ENCODE measurements around the gene CXCL10. TPM values are rescaled to one million over a fixed set of nuclear protein-coding genes. Genes with fewer than 3 reads are reported as not detected.
A peak's percentile ranks its signal among the peaks of the same experiment; 100 is the strongest.
"Not testable (repeated sequence)": the region's sequence is repeated elsewhere in the genome, so short reads cannot be mapped to it uniquely, and the experiment has no call there.

CXCL10 gene
- total and polyA plus RNA-seq, 5 experiments from 2014 or later, result not detected

- H3K36me3 Mint-ChIP-seq, DNase-seq, H3K4me3 Mint-ChIP-seq, H3K9me3 Mint-ChIP-seq, POLR2A ChIA-PET, H3K4me1 Mint-ChIP-seq, ATAC-seq, H3K27ac Mint-ChIP-seq: not testable (repeated sequence)
- peaks cover 1 to 16% (median 5%) of the 10 kb centered on the region in 5 donors for H3K27me3 Mint-ChIP-seq
Observed at GRCh38 chr4:76050560-76051050, 27.3 kb upstream of the CXCL10 start.

GRCh38 chr4:76049860-76050416 lies 26.6 kb upstream of the CXCL10 start:
- DNase-seq, ATAC-seq, H3K27me3 Mint-ChIP-seq, POLR2A ChIA-PET, H3K27ac Mint-ChIP-seq, H3K4me1 Mint-ChIP-seq, H3K9me3 Mint-ChIP-seq, H3K4me3 Mint-ChIP-seq, H3K36me3 Mint-ChIP-seq: not testable (repeated sequence)

GRCh38 chr4:76044686-76045085 lies 21.4 kb upstream of the CXCL10 start:
- H3K9me3 Mint-ChIP-seq, H3K4me1 Mint-ChIP-seq, DNase-seq, ATAC-seq, H3K4me3 Mint-ChIP-seq, POLR2A ChIA-PET, H3K36me3 Mint-ChIP-seq: not testable (repeated sequence)
- Mint-ChIP-seq H3K27me3 (peaks cover 3 to 14% (median 10%) of the 10 kb centered on the region in 5 donors), H3K27ac (peak overlapping the region in 1 of 10 donors; percentile 9)

- H3K4me1 Mint-ChIP-seq, POLR2A ChIA-PET, H3K4me3 Mint-ChIP-seq: not testable (repeated sequence)
Observed at GRCh38 chr4:76043306-76043705, 20.0 kb upstream of the CXCL10 start.

GRCh38 chr4:76042241-76042998 lies 19.1 kb upstream of the CXCL10 start:
- POLR2A ChIA-PET, DNase-seq, H3K4me1 Mint-ChIP-seq, H3K27ac Mint-ChIP-seq, H3K36me3 Mint-ChIP-seq, H3K9me3 Mint-ChIP-seq, ATAC-seq: not testable (repeated sequence)
- H3K27me3 Mint-ChIP-seq, result peaks cover 3 to 10% (median 9%) of the 10 kb centered on the region in 5 donors
- H3K4me3 Mint-ChIP-seq, result peak overlapping the region in 4 of 10 donors; percentile 11 to 68 (median 59)

More at GRCh38 chr4:76043306-76043705, 20.0 kb upstream of the CXCL10 start:
- DNase-seq, H3K27ac Mint-ChIP-seq, H3K36me3 Mint-ChIP-seq, H3K9me3 Mint-ChIP-seq, ATAC-seq: not testable (repeated sequence)
- H3K27me3 Mint-ChIP-seq, result peaks cover 3 to 14% (median 10%) of the 10 kb centered on the region in 5 donors

GRCh38 chr4:76036855-76037254 lies 13.6 kb upstream of the CXCL10 start:
- no peak for ATAC-seq
- Mint-ChIP-seq H3K4me1 (no peaks in the 10 kb centered on the region), H3K27ac (no peak overlapping the region), H3K27me3 (peaks cover 0 to 3% (median 1%) of the 10 kb centered on the region in 5 donors), H3K9me3 (no peaks in the 10 kb centered on the region), H3K4me3 (no peak overlapping the region), H3K36me3 (no peaks in the 10 kb centered on the region)
- POLR2A ChIA-PET, result no interaction called here
- no peak for DNase-seq

- no peaks in the 10 kb centered on the region for H3K4me1 Mint-ChIP-seq
- H3K9me3 Mint-ChIP-seq, result no peaks in the 10 kb centered on the region
- no peaks in the 10 kb centered on the region for H3K36me3 Mint-ChIP-seq
- no peak for ATAC-seq
- H3K27ac Mint-ChIP-seq, result no peak within 1 kb of the TSS
- no peak within 1 kb of the TSS for H3K4me3 Mint-ChIP-seq
- POLR2A ChIA-PET, result interaction anchor here (0.6 kb wide), 1 partner anchor 102 kb away, joined by 3 read pairs; no protein-coding TSS in a partner anchor
- H3K27me3 Mint-ChIP-seq, result peaks cover 0 to 2% (median 0%) of the 10 kb centered on the region in 5 donors
- DNase-seq, result no peak
Observed at GRCh38 chr4:76035799-76036380, 12.6 kb upstream of the CXCL10 start, which contains the start of gene CXCL11. Gene CXCL11, minus strand, starts transcription at chr4:76036070. Its CDS starts 83 bp downstream, at chr4:76035987.

- no peaks in the 10 kb centered on the region for H3K36me3 Mint-ChIP-seq
- no peaks in the 10 kb centered on the region for H3K9me3 Mint-ChIP-seq
- no peaks in the 10 kb centered on the region for H3K4me1 Mint-ChIP-seq
- no peak for DNase-seq
- H3K27me3 Mint-ChIP-seq, result no peaks in the 10 kb centered on the region
- H3K27ac Mint-ChIP-seq, result no peak overlapping the region
- POLR2A ChIA-PET, result no interaction called here
- H3K4me3 Mint-ChIP-seq, result no peak overlapping the region
- no peak for ATAC-seq
Observed at GRCh38 chr4:76035141-76035540, 11.8 kb upstream of the CXCL10 start.

- POLR2A ChIA-PET, result no interaction called here
- H3K27ac Mint-ChIP-seq, result no peak overlapping the region
- H3K4me1 Mint-ChIP-seq, result peaks cover 5 to 11% (median 9%) of the 10 kb centered on the region in 4 donors
- ATAC-seq, result no peak
- no peak for DNase-seq
- no peaks in the 10 kb centered on the region for H3K9me3 Mint-ChIP-seq
- H3K36me3 Mint-ChIP-seq, result no peaks in the 10 kb centered on the region
- no peak overlapping the region for H3K4me3 Mint-ChIP-seq
- H3K27me3 Mint-ChIP-seq, result peaks cover 0 to 8% (median 0%) of the 10 kb centered on the region in 5 donors
Observed at GRCh38 chr4:76029300-76029699, 6.0 kb upstream of the CXCL10 start.

GRCh38 chr4:76028350-76028765 lies 5.1 kb upstream of the CXCL10 start:
- no peaks in the 10 kb centered on the region for H3K36me3 Mint-ChIP-seq
- H3K27me3 Mint-ChIP-seq, result peaks cover 0 to 15% (median 2%) of the 10 kb centered on the region in 5 donors
- peak in 1 of 2 donors; percentile 48 for ATAC-seq
- peaks cover 7 to 20% (median 13%) of the 10 kb centered on the region in 4 donors for H3K4me1 Mint-ChIP-seq
- H3K9me3 Mint-ChIP-seq, result no peaks in the 10 kb centered on the region
- H3K27ac Mint-ChIP-seq, result peak overlapping the region in 7 of 10 donors; percentile 3 to 71 (median 38)
- POLR2A ChIA-PET, result no interaction called here
- DNase-seq, result peak in 2 of 10 donors; percentile 30 to 31
- peak overlapping the region; percentile 24 to 80 (median 60) for H3K4me3 Mint-ChIP-seq

- POLR2A ChIA-PET, result no interaction called here
- H3K4me3 Mint-ChIP-seq, result peak overlapping the region in 1 of 10 donors; percentile 15
- H3K27me3 Mint-ChIP-seq, result peaks cover 0 to 15% (median 2%) of the 10 kb centered on the region in 5 donors
- no peak for ATAC-seq
- peaks cover 7 to 22% (median 13%) of the 10 kb centered on the region in 4 donors for H3K4me1 Mint-ChIP-seq
- no peak overlapping the region for H3K27ac Mint-ChIP-seq
- H3K36me3 Mint-ChIP-seq, result no peaks in the 10 kb centered on the region
- no peaks in the 10 kb centered on the region for H3K9me3 Mint-ChIP-seq
- no peak for DNase-seq
Observed at GRCh38 chr4:76024065-76024464, 768 bp upstream of the CXCL10 start.

GRCh38 chr4:76022677-76023076 lies 620 bp downstream of the CXCL10 start:
- peaks cover 0 to 15% (median 2%) of the 10 kb centered on the region in 5 donors for H3K27me3 Mint-ChIP-seq
- H3K9me3 Mint-ChIP-seq, result no peaks in the 10 kb centered on the region
- no peaks in the 10 kb centered on the region for H3K36me3 Mint-ChIP-seq
- H3K4me3 Mint-ChIP-seq, result no peak overlapping the region
- DNase-seq, result no peak
- no peak overlapping the region for H3K27ac Mint-ChIP-seq
- no peak for ATAC-seq
- POLR2A ChIA-PET, result no interaction called here
- peaks cover 2 to 12% (median 4%) of the 10 kb centered on the region in 4 donors for H3K4me1 Mint-ChIP-seq

GRCh38 chr4:76022031-76022430 lies 1.3 kb downstream of the CXCL10 start:
- DNase-seq, result no peak
- H3K4me3 Mint-ChIP-seq, result no peak overlapping the region
- peaks cover 0 to 15% (median 2%) of the 10 kb centered on the region in 5 donors for H3K27me3 Mint-ChIP-seq
- H3K9me3 Mint-ChIP-seq, result no peaks in the 10 kb centered on the region
- ATAC-seq, result no peak
- H3K4me1 Mint-ChIP-seq, result peaks cover 2 to 12% (median 4%) of the 10 kb centered on the region in 4 donors
- POLR2A ChIA-PET, result no interaction called here
- H3K36me3 Mint-ChIP-seq, result no peaks in the 10 kb centered on the region
- no peak overlapping the region for H3K27ac Mint-ChIP-seq
